Measurements from ENCODE around the gene RRAS. TPM values are rescaled to one million over a fixed set of nuclear protein-coding genes. Genes with fewer than 3 reads are reported as not detected.

Gene RRAS
- total RNA-seq, 1 donor from 2014 or later = 1.2 TPM

DNA sequence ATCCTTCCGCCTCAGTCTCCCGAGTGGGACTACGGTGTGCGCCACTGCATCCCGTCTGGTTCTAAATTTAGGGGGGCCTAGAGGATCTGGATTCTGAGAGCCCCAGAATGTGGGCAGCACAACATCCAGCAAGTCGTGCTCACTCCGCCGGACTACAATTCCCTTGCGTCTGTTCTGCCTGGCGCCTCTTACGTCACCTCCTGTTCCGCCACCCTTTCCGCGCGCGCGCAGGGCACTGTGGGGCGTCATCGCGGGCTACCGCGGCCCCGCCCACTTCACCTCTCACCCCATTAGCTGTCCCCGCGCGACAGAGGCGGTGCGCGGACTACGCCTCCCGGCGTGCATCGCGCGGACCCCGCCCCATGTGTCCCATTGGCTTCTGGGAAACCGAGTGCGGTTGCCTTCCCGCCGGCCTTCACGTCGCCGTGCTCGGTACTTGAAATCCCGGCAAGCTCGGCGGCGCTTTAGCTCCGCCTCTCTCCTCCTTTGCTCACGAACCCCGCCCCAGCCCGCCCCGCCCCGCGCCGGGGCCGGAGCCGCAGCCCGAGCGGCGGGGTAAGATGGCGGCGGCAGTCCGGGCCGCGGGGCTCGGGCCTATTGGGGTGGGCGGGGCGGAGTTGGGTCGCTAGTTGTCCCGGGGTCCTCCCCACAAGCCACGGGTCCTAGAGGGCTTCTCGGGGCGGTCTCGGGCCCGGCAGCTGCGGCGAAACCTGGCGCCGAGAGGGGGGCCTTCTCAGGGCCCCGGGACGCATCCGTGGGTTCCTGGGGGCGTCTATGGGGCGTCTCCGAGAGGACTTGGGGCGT, 1.9 kb upstream of the RRAS start, which contains the start of gene SCAF1:
TSS of gene SCAF1 (plus strand) at position 522 of the 804 bp plus-strand sequence. CDS start 2,818 bp downstream, outside the sequence.
- TF ChIP-seq, protein P1, sequence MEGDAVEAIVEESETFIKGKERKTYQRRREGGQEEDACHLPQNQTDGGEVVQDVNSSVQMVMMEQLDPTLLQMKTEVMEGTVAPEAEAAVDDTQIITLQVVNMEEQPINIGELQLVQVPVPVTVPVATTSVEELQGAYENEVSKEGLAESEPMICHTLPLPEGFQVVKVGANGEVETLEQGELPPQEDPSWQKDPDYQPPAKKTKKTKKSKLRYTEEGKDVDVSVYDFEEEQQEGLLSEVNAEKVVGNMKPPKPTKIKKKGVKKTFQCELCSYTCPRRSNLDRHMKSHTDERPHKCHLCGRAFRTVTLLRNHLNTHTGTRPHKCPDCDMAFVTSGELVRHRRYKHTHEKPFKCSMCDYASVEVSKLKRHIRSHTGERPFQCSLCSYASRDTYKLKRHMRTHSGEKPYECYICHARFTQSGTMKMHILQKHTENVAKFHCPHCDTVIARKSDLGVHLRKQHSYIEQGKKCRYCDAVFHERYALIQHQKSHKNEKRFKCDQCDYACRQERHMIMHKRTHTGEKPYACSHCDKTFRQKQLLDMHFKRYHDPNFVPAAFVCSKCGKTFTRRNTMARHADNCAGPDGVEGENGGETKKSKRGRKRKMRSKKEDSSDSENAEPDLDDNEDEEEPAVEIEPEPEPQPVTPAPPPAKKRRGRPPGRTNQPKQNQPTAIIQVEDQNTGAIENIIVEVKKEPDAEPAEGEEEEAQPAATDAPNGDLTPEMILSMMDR (conservative IDR thresholded peaks at IDR 0.05) = no peak
- Mint-ChIP-seq H3K4me1 (peaks cover 61% of the 10 kb centered on the region), H3K4me3 (peak within 1 kb of the TSS; percentile 100), H3K27ac (ENCODE audit: unreplicated experiment) (peak within 1 kb of the TSS; percentile 100), H3K27me3 (ENCODE audit: low read depth) (peaks cover 27% of the 10 kb centered on the region), H3K9me3 (no peaks in the 10 kb centered on the region), H3K36me3 (ENCODE audit: low read depth) (peaks cover 2% of the 10 kb centered on the region)
- DNase-seq (ENCODE audit: low read depth, low spot score) = peak; percentile 97

DNA sequence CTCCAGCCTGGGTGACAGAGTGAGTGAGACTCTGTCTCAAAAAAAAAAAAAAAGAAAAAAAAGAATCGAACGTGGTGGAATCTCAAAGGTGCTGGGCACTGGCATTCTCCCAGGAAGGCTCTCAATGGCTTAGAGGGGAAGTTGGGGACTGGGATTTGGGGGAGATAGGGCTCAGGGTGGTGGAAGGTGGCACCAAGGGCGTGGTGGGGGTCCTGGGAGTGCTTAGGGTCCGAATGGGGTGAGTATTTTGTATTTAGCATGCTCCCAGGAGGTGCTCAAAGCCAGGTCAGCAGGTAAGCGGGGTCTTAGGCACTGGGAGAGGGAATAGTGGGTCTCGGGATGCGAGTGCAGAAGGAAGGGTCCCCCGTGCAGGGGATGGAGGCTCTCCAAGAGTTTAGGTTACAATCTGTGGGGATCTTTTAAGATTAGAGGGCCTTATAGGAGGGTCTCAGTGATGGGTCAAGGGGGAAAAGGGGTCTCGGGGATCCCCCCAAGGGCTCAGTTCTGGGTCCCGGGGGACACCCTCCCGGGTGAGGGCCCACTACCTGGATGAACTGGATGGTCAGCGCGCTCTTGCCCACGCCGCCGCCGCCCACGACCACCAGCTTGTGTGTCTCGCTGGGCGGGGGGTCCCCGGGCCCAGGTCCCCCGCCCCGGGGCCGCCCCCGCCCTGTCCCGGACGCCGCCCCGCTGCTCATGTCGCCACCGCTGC, 386 bp downstream of the RRAS start:
- Mint-ChIP-seq H3K9me3 (no peaks in the 10 kb centered on the region), H3K27ac (ENCODE audit: unreplicated experiment) (no peak overlapping the region), H3K36me3 (ENCODE audit: low read depth) (peaks cover 2% of the 10 kb centered on the region), H3K4me3 (peak overlapping the region; percentile 91), H3K4me1 (peaks cover 83% of the 10 kb centered on the region), H3K27me3 (ENCODE audit: low read depth) (peaks cover 50% of the 10 kb centered on the region)
- no peak for DNase-seq (ENCODE audit: low read depth, low spot score)
- TF ChIP-seq, protein P1 (conservative IDR thresholded peaks at IDR 0.05) = no peak

DNA sequence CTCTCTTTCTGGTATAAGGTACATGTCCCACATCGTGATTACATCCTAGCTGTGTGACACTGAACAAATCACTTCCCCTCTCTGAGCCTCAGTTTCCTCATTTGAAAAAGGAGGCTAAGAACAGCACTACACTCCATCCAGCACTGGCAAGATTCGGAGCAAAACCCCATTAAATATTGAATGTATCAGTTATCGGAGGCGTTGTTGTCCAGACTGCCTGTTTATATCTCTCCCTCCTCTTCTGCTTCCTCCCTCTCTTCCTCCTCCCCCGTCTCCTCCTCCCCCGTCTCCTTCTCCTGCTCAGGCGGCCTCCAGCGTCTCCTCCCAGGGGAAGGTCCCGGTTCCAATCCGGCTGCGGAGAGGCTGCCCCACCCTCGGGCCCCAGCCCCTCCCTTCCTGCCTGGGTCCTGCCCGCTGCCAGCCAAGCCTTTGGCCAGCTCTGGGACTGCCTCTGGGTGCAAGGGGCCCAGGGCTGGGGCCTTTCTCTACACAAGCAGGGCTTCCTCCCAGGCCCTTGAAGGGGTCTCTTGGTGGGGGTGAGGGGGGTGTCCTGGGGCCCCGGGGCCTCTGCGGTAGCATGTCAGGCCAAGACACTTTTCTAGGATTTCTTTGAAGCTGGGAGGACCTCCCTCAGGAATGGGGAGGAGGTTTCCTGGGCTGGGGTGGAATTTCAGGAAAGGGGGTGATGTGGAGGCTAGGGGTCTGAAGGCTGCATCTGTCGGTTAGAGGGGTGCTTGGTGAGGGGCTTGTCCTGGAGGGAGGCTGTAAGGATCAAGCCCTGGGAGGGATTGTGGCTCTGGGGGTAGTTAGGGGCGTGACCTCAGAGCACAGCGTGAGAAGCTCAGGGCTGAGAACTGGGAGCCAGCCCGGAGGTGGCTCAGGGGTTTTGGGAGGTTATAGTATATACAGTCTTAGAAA, 1.9 kb downstream of the RRAS start:
- no peaks in the 10 kb centered on the region for H3K9me3 Mint-ChIP-seq
- TF ChIP-seq, protein P1 (conservative IDR thresholded peaks at IDR 0.05) = no peak
- peaks cover 68% of the 10 kb centered on the region for H3K4me1 Mint-ChIP-seq
- H3K27me3 Mint-ChIP-seq (ENCODE audit: low read depth) = peaks cover 52% of the 10 kb centered on the region
- peak overlapping the region; percentile 83 for H3K4me3 Mint-ChIP-seq
- no peak for DNase-seq (ENCODE audit: low read depth, low spot score)
- H3K36me3 Mint-ChIP-seq (ENCODE audit: low read depth) = no peaks in the 10 kb centered on the region
- peak overlapping the region; percentile 67 for H3K27ac Mint-ChIP-seq (ENCODE audit: unreplicated experiment)

DNA sequence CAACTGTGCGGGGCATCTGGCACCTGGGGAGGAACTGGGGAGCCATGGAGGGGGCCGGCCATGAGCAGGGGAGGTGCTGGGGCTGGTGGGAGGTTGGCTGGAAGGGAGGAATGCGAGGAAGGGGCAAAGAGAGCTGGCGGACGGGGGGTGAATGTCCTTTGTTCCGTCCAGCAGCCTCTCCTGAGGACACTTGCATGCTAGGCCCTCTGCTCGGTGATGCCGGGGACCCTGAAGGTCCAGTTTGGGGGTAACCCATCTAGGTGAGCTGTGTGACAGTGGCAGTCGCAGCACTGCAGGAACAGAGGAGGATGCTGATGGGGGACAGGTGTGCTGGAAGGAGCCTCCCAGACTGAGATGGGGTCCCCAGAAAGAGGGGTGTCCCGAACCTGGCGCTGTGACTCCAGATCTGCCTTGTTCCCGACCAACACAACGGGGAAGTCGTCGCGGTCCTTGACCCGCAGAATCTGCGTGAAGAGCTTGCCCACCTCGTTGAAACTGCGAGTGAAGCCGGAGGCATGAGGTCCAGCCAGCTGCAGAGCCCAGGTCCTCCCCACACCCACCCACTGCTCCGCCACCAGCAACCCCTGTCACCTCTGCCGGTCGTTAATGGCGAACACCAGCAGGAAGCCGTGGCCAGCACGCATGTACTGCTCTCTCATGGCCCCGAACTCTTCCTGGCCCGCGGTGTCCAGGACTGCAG, 3.6 kb downstream of the RRAS start:
- DNase-seq (ENCODE audit: low read depth, low spot score) = no peak
- peak overlapping the region; percentile 81 for H3K4me3 Mint-ChIP-seq
- no peaks in the 10 kb centered on the region for H3K9me3 Mint-ChIP-seq
- H3K27ac Mint-ChIP-seq (ENCODE audit: unreplicated experiment) = no peak overlapping the region
- H3K27me3 Mint-ChIP-seq (ENCODE audit: low read depth) = peaks cover 52% of the 10 kb centered on the region
- H3K4me1 Mint-ChIP-seq = peaks cover 56% of the 10 kb centered on the region
- no peaks in the 10 kb centered on the region for H3K36me3 Mint-ChIP-seq (ENCODE audit: low read depth)
- TF ChIP-seq, protein P1 (conservative IDR thresholded peaks at IDR 0.05) = no peak
